ENCODE data around the gene ZNF222.

Gene ZNF222

DNA sequence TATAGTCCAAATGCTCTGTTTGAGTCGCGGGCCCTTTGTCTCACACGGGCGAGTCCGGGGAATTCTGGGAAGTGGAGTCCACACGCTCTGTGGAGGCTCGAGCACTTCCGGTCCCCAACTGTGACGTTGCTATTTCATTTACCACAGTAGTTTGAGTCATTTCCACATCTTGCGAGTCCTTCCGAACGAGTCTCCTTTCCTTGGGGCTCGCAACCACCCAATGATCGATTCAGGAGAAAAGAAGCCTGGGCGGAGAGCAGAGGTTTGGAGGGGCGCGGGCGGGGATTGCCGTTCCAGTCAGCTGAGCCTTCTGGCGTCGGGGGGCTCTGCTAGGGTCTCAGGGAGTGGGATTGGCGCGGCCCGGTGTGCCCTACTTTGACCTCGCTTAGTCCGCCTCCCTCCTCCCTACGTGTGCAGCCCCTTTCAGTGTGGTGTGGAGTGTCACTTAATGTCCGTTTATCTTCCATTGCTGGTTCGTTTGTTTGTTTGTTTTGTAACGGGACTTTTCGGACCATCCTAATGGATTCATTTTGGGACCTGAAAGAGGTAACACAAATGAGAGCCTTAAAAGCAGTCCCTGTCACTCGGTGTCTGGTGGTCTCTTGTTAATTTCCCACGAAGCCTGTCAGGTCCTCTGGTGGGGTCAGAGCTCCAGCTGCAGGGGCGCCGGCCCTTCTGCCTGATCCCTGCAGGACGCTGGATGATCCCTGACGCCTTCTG, at the start of gene ZNF222:
TSS of gene ZNF222 (plus strand) at position 163 of the 720 bp plus-strand sequence. CDS start at position 221, 58 bp downstream.
- peak; percentile 37 for DNase-seq (ENCODE audit: extremely low spot score, insufficient read length, low read depth)
- peak; percentile 93 for FAIRE-seq

DNA sequence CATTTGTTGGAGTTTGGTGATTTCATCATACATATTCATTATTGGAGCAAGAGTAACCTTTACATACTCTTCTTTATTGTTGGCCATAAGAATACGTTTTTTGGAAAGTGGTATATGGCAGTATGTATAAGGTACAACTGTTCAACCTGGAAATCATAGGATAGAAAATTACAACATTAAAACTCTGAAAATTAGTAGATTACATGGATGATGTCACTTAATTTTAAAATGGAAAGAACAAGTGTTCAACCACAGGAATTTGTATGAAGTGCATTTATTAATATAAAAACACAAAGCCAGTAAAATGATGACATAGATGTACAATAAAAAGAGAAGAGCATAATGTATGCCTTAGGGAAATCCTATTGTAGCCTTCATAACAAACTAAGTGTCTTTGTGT, 48.4 kb upstream of the ZNF222 start:
- FAIRE-seq (no peak), DNase-seq (ENCODE audit: extremely low spot score, insufficient read length, low read depth) (no peak)

DNA sequence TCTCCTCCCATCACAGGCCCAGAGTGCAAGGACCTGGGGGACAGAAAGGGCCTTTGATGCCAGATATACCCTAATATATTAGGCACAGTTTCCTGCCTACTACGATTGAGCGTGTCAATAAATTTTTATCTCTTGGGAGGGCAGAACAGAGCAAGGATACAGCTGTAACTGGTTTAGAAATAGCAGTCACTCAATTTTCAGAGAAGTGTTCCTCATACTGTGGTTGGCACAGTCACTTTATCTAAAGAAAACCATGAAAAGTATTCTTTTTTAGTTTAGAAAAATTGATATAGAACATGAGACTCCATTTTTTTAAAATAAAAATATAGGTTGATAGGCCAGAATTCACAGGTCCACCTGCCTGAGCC, 41.7 kb upstream of the ZNF222 start:
- DNase-seq (ENCODE audit: extremely low spot score, insufficient read length, low read depth) (no peak), FAIRE-seq (no peak)

DNA sequence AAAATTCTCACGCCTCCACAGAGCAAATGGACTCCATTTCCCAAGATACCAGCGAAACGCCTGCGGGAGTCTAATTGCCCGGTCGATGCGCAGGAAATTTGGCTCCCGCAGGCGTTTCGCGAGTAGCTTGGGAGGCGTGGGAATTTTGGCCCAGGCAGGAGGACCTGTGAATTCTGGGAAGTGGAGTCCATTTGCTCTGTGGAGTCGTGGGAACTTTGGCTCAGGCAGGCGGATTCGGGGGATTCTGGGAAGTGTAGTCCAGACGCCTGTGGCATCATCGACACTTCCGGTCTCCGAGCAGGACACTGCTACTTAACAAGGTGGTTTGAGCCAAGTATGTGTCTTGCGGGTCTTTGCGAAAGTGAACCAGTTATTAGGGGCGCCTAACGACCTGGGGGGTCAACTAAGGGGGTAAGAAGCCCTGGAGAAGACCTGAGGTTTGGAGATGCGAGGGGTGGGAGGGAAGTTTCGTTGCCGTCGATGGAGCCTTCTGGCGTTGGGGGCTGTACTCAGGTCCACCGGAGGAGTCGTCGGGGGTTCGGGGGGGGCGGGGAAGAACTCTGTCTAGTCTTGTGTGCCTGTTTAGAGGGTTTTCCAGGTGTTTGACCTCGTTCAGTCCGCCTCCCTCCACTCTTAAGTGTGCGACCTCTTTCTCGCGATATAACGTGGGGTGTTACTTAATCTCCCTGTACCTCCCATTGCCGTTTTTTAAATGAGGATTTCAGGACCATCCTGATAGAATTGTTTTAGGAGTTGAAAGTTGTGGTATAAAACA, 41.1 kb upstream of the ZNF222 start, which contains the start of gene ZNF155:
TSS of gene ZNF155 (plus strand) at position 277 of the 775 bp plus-strand sequence. CDS start 4,356 bp downstream, outside the sequence.
- DNase-seq (ENCODE audit: extremely low spot score, insufficient read length, low read depth) (peak; percentile 59), FAIRE-seq (peak; percentile 97)

DNA sequence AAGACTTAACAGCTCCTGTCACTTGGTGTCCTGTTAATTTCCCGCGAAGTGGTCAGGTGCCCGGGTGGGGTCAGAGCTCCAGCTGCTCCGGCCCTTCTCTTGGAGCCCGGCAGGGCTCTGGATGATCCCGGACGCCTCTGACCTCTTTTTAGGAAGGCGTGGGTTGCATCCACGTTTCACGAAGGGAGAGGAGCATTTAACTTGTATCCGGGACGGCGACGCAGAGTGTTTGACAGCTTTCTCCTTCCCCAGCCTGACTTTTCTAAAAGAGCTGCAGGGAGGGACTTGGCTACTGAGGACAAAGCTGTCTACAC, 40.5 kb upstream of the ZNF222 start:
- DNase-seq (ENCODE audit: extremely low spot score, insufficient read length, low read depth) (no peak), FAIRE-seq (no peak)

DNA sequence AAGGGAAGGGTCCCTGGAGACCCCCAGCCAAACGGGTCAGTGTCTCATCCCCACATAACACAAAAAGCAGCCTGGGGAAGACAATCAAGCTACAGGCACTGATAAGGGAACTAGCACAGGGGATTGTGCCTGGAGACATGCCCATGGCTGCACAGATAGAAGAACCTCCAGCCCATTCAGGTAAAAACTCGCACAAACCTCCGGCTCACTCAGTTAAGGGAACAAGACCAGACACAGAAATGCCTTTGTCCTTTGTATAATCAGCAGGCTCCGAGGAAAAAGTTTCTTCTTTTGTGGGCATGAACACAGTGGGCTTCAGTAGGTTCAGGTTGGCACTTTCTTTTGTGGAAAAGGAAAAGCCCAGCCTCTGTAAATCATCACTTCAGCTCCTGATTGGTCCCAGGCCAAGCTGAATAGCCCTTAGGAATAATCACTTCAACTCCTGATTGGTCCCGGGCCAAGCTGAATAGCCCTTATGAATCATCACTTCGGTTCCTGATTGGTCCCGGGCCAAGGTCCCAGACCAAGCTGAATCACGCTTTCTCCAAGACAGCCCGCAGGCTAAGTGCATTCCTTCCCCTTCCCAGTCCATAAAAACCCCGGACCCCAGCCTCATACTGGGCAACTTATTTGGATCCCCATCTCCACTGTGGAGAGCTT, 27.4 kb upstream of the ZNF222 start:
- FAIRE-seq (no peak), DNase-seq (ENCODE audit: extremely low spot score, insufficient read length, low read depth) (no peak)

DNA sequence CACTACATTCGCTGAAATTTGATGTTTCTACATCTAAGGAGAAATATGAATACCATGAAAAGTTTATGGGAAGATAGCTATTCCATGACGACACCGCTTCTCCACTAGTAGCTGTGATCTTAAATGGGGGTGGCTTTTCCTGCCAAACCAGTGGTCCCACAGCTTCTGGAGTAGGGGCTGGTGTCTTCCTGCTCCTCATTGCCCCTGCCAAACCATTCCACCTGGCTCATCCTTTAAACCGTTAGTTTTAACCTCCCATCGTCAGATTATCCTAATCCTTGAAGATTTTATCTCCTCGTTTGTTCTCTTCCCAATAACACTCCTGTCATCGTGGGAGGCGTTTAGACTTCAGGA, 23.0 kb upstream of the ZNF222 start:
- DNase-seq (ENCODE audit: extremely low spot score, insufficient read length, low read depth), result no peak
- no peak for FAIRE-seq

DNA sequence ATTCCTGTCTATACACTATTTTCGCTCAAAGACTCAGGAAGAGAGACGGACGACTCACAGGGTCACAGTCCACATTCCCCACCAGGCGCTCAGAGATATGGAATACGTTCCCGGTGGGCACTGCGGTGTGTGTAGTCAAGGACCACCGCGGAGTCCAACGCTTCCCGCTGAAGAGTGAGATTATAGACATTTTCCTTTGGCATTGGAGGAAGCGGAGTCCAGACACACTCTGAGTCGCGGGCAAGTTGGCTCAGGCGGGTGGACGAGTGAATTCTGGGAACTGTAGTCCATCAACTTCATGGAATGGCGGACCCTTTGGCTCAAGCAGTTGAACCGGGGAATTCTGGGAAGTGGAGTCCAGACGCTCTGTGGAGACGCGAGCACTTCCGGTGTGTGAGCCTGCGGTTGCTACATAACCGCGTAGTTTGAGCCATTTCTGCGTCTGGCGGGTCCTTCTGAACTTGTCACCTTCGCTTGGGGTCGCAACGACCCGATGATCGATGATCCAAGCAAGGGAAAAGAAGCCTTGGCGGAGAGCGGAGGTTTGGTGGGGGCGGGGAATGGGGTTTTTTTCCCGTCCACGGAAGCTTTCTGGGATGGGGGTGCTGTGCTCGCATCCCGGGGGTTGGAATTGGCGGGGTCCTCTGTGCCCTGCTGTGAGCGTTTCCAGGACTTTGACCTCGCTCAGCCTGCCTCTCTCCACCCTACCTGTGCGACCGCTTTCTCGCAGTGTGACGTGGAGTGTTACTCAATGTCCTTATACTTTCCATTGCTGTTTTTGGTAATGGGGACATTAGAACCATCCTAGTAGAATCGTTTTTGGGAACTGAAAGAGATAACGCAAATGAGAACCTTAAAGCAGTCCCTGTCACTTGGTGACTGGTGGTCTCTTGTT, 22.4 kb upstream of the ZNF222 start, which contains the start of gene ZNF230:
TSS of gene ZNF230 (plus strand) at position 392 of the 895 bp plus-strand sequence. CDS start 4,122 bp downstream, outside the sequence.
- DNase-seq (ENCODE audit: extremely low spot score, insufficient read length, low read depth) (peak; percentile 84), FAIRE-seq (peak; percentile 99)

DNA sequence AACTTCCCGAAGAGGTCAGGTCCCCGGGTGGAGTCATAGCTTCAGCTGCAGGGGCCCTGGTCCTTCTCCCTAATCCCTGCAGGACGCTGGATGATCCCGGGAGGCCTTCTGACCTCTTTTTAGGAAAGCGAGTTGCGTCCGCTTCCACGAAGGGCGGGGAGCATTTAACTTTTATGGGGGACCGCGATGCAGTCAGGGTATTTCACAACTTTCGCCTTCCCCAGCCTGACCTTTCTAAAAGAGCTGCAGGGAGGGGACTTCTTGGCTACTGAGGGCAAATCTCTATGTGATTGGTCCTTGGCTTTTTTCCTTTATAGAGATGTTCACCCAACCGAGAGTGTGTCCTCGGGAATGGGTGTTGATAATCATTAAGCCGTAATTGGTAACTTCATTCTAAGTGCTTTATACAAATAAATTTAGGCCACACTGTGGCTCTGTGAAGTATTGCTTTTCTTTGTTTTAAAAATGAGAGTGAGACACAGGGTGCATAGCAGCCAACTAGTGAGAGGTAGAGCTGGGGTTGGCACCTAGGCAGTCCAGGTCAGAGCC, 21.6 kb upstream of the ZNF222 start:
- DNase-seq (ENCODE audit: extremely low spot score, insufficient read length, low read depth) (no peak), FAIRE-seq (peak; percentile 63)

DNA sequence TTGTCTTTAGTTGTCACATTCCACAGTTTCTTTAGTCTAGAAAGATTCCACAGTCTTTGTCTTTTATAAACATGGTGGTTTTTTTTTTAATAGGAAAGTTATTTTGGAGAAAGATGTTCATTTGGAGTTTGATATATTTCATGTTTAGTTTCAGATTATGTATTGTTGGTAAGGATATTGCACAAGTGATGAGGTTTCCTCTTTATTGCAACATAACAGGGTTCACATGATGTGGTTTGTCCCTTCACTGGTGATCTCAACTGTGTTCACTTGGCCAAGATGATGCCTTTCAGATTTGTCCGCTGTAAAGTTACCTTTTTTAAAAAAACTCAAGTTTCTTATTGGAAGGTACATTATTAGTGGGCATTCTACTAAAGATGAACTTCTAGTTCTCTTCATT, 19.2 kb upstream of the ZNF222 start:
- DNase-seq (ENCODE audit: extremely low spot score, insufficient read length, low read depth) (no peak), FAIRE-seq (no peak)

DNA sequence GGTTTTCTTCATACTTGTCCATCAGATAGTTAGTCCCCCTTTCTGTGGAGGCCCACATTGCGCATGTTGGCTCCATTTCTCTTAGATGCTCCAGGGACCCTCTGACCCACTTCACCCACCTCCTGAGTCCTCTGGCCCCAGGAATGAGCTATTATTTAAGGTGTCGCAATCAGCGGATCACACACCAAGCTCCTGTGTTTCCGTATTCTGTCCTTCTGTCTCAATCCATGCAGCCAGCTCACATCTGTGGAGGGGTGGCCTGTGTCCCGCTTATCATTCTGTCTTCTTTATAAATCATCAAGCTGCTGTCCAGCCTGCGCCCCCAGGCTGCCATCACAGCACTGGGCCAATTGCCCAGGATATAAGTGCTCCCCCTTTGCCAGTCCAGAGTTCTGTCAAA, 17.7 kb upstream of the ZNF222 start:
- no peak for DNase-seq (ENCODE audit: extremely low spot score, insufficient read length, low read depth)
- FAIRE-seq, result no peak

DNA sequence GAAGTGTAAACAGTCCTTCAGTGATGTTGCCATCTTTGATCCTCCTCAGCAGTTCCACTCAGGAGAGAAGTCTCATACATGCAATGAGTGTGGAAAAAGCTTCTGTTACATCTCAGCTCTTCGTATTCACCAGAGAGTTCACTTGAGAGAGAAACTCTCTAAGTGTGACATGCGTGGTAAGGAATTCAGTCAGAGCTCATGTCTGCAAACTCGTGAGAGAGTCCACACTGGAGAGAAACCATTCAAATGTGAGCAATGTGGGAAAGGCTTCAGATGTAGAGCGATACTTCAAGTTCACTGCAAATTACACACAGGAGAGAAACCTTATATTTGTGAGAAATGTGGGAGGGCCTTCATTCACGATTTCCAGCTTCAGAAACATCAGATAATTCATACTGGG, 14.7 kb upstream of the ZNF222 start:
- DNase-seq (ENCODE audit: extremely low spot score, insufficient read length, low read depth), result no peak
- FAIRE-seq, result no peak

DNA sequence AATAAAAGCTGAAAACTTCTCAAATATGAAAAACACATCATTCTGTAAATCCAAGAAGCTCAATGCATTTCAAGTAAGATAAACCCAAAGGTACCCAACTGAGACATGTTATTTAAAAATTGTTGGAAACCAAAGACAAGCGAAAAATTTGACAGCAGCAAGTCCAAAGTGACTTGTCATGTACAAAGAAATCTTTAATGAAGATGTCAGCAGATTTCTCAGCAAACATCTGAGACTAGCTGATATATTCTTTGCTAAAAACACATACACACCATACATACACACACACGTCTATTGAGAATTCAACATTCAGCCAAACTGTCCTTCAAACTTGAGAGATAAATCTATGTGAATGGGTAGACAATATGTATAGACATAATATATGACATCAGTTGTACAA, 5.7 kb upstream of the ZNF222 start:
- DNase-seq (ENCODE audit: extremely low spot score, insufficient read length, low read depth) (no peak), FAIRE-seq (no peak)

DNA sequence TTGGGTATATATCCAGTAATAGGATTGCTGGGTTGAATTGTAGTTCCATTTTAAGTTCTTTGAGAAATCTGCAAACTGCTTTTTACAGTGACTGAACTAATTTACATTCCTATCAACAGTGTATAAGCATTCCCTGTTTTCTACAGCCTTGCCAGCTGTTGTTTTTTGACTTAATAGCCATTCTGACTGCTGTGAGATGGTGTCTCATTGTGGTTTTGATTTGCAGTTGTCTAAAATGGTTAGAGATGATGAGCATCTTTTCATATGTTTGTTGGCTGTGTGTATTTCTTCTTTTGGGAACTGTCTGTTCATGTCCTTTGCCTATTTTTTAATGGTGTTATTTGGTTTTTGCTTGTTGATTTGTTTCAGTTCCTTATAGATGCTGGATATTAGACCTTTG, 4.0 kb upstream of the ZNF222 start:
- FAIRE-seq, result no peak
- DNase-seq (ENCODE audit: extremely low spot score, insufficient read length, low read depth), result no peak

DNA sequence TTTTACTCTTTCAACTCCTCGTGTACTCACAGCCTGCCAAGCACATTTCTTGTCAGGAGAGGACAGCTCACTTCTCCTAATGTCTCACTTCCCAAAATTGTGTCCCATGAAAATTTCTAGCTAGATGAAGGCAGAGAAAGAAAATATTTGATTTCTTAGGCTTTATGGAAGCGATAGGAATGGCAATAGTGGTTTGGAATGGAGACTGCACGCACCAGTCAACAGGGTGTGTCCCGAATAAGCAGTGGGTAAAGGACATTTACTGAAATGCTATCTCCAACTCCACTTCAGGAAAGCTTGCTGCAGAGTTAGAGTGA, 321 bp upstream of the ZNF222 start:
- FAIRE-seq, result no peak

DNA sequence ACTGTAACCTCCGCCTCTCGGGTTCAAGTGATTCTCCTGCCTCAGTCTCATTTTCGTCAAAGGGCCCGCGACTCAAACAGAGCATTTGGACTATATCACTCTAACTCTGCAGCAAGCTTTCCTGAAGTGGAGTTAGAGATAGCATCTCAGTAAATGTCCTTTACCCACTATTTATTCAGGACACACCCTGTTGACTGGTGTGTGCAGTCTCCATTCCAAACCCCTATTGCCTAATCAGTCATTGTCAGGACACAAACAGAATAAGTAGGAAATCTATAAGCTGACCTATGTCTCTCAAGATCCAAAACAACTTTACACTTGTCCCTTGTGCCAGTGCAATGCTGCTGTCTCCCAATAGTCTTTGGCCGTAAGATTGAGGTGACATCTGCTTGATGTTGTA, 1.4 kb downstream of the ZNF222 start:
- peak; percentile 36 for FAIRE-seq
- no peak for DNase-seq (ENCODE audit: extremely low spot score, insufficient read length, low read depth)

More for the DNA sequence above, 321 bp upstream of the ZNF222 start:
- DNase-seq (ENCODE audit: extremely low spot score, insufficient read length, low read depth), result no peak

DNA sequence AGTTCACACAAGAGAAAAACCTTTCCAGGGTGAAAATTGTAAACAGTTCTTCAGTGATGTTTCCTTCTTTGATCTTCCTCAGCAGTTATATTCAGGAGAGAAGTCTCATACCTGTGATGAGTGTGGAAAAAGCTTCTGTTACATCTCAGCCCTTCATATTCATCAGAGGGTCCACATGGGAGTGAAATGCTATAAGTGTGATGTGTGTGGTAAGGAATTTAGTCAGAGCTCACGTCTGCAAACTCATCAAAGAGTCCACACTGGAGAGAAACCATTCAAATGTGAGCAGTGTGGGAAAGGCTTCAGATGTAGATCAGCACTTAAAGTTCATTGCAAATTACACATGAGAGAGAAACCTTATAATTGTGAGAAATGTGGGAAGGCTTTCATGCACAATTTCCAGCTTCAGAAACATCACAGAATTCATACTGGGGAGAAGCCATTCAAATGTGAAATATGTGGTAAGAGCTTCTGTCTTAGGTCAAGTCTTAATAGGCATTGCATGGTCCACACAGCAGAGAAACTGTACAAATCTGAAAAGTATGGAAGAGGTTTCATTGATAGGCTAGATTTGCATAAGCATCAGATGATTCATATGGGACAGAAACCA, 6.9 kb downstream of the ZNF222 start:
- FAIRE-seq (no peak), DNase-seq (ENCODE audit: extremely low spot score, insufficient read length, low read depth) (no peak)

DNA sequence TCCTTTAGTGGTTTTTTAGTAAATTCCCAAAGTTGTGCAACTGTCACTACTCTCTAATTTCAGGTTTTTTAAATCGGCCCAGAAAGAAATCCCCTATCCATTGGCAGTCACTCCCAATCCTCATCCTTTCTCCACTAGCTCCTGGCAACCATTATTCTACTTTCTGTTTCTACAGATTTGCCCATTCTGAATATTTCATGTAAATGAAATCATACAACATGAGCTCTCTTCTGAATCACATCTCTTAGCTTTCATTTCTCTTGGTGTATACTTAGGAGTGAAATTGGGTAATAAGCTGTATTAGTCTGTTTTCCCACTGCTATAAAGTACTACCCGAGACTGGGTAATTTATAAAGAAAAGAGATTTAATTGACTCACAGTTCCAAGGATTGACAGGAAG, 17.0 kb downstream of the ZNF222 start:
- FAIRE-seq (no peak), DNase-seq (ENCODE audit: extremely low spot score, insufficient read length, low read depth) (no peak)
